ENCODE results near the gene CITED1.

DNA sequence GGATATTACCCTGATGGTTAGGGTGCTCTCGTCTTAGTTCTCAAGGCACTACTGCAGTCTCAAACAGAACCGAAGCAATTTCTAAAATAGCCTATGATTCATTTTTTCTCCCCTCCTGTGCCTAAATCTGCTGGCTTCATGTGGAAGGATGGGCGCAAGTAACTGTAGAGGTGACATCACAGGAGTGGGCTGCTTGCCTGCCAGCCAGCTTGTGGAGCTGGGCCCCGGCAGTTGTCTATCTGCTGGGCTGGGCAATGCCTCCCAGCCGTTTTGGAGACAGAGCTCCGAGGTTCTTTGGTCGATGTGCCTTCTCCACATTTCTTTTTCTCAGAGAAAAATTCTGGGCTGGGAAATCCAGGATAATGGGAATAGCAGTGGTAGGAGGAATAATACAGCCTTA is 34.3 kb upstream of the CITED1 start:
- TF ChIP-seq, protein P1, sequence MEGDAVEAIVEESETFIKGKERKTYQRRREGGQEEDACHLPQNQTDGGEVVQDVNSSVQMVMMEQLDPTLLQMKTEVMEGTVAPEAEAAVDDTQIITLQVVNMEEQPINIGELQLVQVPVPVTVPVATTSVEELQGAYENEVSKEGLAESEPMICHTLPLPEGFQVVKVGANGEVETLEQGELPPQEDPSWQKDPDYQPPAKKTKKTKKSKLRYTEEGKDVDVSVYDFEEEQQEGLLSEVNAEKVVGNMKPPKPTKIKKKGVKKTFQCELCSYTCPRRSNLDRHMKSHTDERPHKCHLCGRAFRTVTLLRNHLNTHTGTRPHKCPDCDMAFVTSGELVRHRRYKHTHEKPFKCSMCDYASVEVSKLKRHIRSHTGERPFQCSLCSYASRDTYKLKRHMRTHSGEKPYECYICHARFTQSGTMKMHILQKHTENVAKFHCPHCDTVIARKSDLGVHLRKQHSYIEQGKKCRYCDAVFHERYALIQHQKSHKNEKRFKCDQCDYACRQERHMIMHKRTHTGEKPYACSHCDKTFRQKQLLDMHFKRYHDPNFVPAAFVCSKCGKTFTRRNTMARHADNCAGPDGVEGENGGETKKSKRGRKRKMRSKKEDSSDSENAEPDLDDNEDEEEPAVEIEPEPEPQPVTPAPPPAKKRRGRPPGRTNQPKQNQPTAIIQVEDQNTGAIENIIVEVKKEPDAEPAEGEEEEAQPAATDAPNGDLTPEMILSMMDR (conservative IDR thresholded peaks at IDR 0.05; ENCODE audit: low read length): no peak
- no peak for TF ChIP-seq EZH2phosphoT487 (IDR thresholded peaks at IDR 0.05; ENCODE audit: borderline replicate concordance, low read depth, low read length)
